ENCODE data around the gene C6orf132. TPM values are rescaled to one million over a fixed set of nuclear protein-coding genes. Genes with fewer than 3 reads are reported as not detected.

The C6orf132 gene
- total RNA-seq, 1 donor from 2014 or later: 0.25 TPM

GRCh38 chr6:42123379-42124103, 18.9 kb downstream of the C6orf132 start:
- Mint-ChIP-seq H3K36me3 (ENCODE audit: unreplicated experiment) (no peaks in the 10 kb centered on the region), H3K27me3 (ENCODE audit: unreplicated experiment) (no peaks in the 10 kb centered on the region), H3K4me3 (ENCODE audit: unreplicated experiment) (no peak overlapping the region), H3K27ac (ENCODE audit: unreplicated experiment) (no peak overlapping the region), H3K4me1 (ENCODE audit: low read depth, unreplicated experiment) (peaks cover 6% of the 10 kb centered on the region), H3K9me3 (ENCODE audit: unreplicated experiment) (peaks cover 4% of the 10 kb centered on the region)
- TF ChIP-seq CTCF (IDR thresholded peaks at IDR 0.05; ENCODE audit: partially characterized antibody, unreplicated experiment): no peak
- no peak for DNase-seq

GRCh38 chr6:42120895-42121865, 21.2 kb downstream of the C6orf132 start:
- H3K27me3 Mint-ChIP-seq (ENCODE audit: unreplicated experiment): peaks cover 4% of the 10 kb centered on the region
- TF ChIP-seq CTCF (IDR thresholded peaks at IDR 0.05; ENCODE audit: partially characterized antibody, unreplicated experiment): no peak

GRCh38 chr6:42118162-42119001, 24.0 kb downstream of the C6orf132 start:
- Mint-ChIP-seq H3K4me3 (ENCODE audit: unreplicated experiment) (no peak overlapping the region), H3K9me3 (ENCODE audit: unreplicated experiment) (peaks cover 1% of the 10 kb centered on the region), H3K27ac (ENCODE audit: unreplicated experiment) (no peak overlapping the region), H3K4me1 (ENCODE audit: low read depth, unreplicated experiment) (no peaks in the 10 kb centered on the region), H3K27me3 (ENCODE audit: unreplicated experiment) (peaks cover 4% of the 10 kb centered on the region), H3K36me3 (ENCODE audit: unreplicated experiment) (no peaks in the 10 kb centered on the region)
- no peak for DNase-seq
- TF ChIP-seq CTCF (IDR thresholded peaks at IDR 0.05; ENCODE audit: partially characterized antibody, unreplicated experiment): no peak

More at GRCh38 chr6:42120895-42121865, 21.2 kb downstream of the C6orf132 start:
- H3K9me3 Mint-ChIP-seq (ENCODE audit: unreplicated experiment): peaks cover 1% of the 10 kb centered on the region
- no peak overlapping the region for H3K4me3 Mint-ChIP-seq (ENCODE audit: unreplicated experiment)
- no peaks in the 10 kb centered on the region for H3K36me3 Mint-ChIP-seq (ENCODE audit: unreplicated experiment)
- no peak for DNase-seq
- no peak overlapping the region for H3K27ac Mint-ChIP-seq (ENCODE audit: unreplicated experiment)
- no peaks in the 10 kb centered on the region for H3K4me1 Mint-ChIP-seq (ENCODE audit: low read depth, unreplicated experiment)

- Mint-ChIP-seq H3K9me3 (ENCODE audit: unreplicated experiment) (peaks cover 1% of the 10 kb centered on the region), H3K36me3 (ENCODE audit: unreplicated experiment) (no peaks in the 10 kb centered on the region), H3K27ac (ENCODE audit: unreplicated experiment) (no peak overlapping the region), H3K4me1 (ENCODE audit: low read depth, unreplicated experiment) (no peaks in the 10 kb centered on the region), H3K27me3 (ENCODE audit: unreplicated experiment) (peaks cover 4% of the 10 kb centered on the region), H3K4me3 (ENCODE audit: unreplicated experiment) (no peak overlapping the region)
- DNase-seq: no peak
- TF ChIP-seq CTCF (IDR thresholded peaks at IDR 0.05; ENCODE audit: partially characterized antibody, unreplicated experiment): no peak
Measured at GRCh38 chr6:42117843-42118161, 24.6 kb downstream of the C6orf132 start.
